Cardiac muscle cell (in vitro differentiated cells and primary cell): ENCODE measurements around the gene GET3. TPM values are rescaled to one million over a fixed set of nuclear protein-coding genes. Genes with fewer than 3 reads are reported as not detected.

Experiments used
- polyA plus RNA-seq: library from polyadenylated mRNA; unstranded; fragments of >200 nt; fragmentation: Nextera tagmentation; extraction: Ambion mirVana; gene quantifications from 2 replicates; pipeline ENCODE4 v1.2.1, GENCODE V29; 2016
- total RNA-seq: library from RNA; depleted of rRNA; stranded (reverse); fragments of >200 nt; gene quantifications from 2 replicates; pipeline ENCODE4 v1.2.3, GENCODE V29; 2016

Gene GET3
- total and polyA plus RNA-seq, 2 experiments from 2014 or later, result 44.8 to 103 TPM

Other genes starting within 250 kb of the GET3 start
- 9.0 and 12.8 TPM in 2 replicates for gene ZNF564, start 186.0 kb upstream of the GET3 start, total RNA-seq
- gene ZNF564, start 186.0 kb upstream of the GET3 start, polyA plus RNA-seq, result 7.3 and 11.2 TPM in 2 replicates
- gene ZNF490, start 126.7 kb upstream of the GET3 start, total RNA-seq, result 5.0 and 5.7 TPM in 2 replicates
- gene ZNF490, start 126.7 kb upstream of the GET3 start, polyA plus RNA-seq, result 2.4 and 4.2 TPM in 2 replicates
- 9.1 and 11.7 TPM in 2 replicates for gene ZNF791, start 126.6 kb upstream of the GET3 start, total RNA-seq
- gene ZNF791, start 126.6 kb upstream of the GET3 start, polyA plus RNA-seq, result 11.5 and 23.5 TPM in 2 replicates
- 45.7 and 47.5 TPM in 2 replicates for gene MAN2B1, start 70.8 kb upstream of the GET3 start, total RNA-seq
- 22.1 and 25.3 TPM in 2 replicates for gene MAN2B1, start 70.8 kb upstream of the GET3 start, polyA plus RNA-seq
- gene WDR83, start 70.7 kb upstream of the GET3 start, total RNA-seq, result 28.4 and 39.0 TPM in 2 replicates
- 29.4 and 40.2 TPM in 2 replicates for gene WDR83, start 70.7 kb upstream of the GET3 start, polyA plus RNA-seq
- 64.8 and 113 TPM in 2 replicates for gene DHPS, start 55.6 kb upstream of the GET3 start, total RNA-seq
- 80.0 and 99.5 TPM in 2 replicates for gene DHPS, start 55.6 kb upstream of the GET3 start, polyA plus RNA-seq
- 1.1 TPM in 1 of 2 replicates, not detected in the other for gene GNG14, start 49.5 kb upstream of the GET3 start, total RNA-seq
- 1.1 TPM in 1 of 2 replicates, not detected in the other for gene GNG14, start 49.5 kb upstream of the GET3 start, polyA plus RNA-seq
- gene FBXW9, start 40.9 kb upstream of the GET3 start, total RNA-seq, result 17.2 and 32.7 TPM in 2 replicates
- gene FBXW9, start 40.9 kb upstream of the GET3 start, polyA plus RNA-seq, result 25.6 and 29.6 TPM in 2 replicates
- gene TNPO2, start 13.6 kb upstream of the GET3 start, total RNA-seq, result 43.4 and 68.6 TPM in 2 replicates
- 20.1 and 20.5 TPM in 2 replicates for gene TNPO2, start 13.6 kb upstream of the GET3 start, polyA plus RNA-seq
- 307 and 371 TPM in 2 replicates for gene TRIR, start 2.8 kb upstream of the GET3 start, total RNA-seq
- gene TRIR, start 2.8 kb upstream of the GET3 start, polyA plus RNA-seq, result 175 and 218 TPM in 2 replicates
- gene BEST2, start 14.3 kb downstream of the GET3 start, total RNA-seq, result not detected in 2 replicates
- gene BEST2, start 14.3 kb downstream of the GET3 start, polyA plus RNA-seq, result not detected in 2 replicates
- gene HOOK2, start 38.1 kb downstream of the GET3 start, total RNA-seq, result 28.5 and 54.4 TPM in 2 replicates
- gene HOOK2, start 38.1 kb downstream of the GET3 start, polyA plus RNA-seq, result 31.1 and 41.6 TPM in 2 replicates
- 57.6 and 103 TPM in 2 replicates for gene JUNB, start 54.0 kb downstream of the GET3 start, total RNA-seq
- 37.2 and 48.3 TPM in 2 replicates for gene JUNB, start 54.0 kb downstream of the GET3 start, polyA plus RNA-seq
- 1,316 and 1,694 TPM in 2 replicates for gene PRDX2, start 64.3 kb downstream of the GET3 start, total RNA-seq
- 1,469 and 1,719 TPM in 2 replicates for gene PRDX2, start 64.3 kb downstream of the GET3 start, polyA plus RNA-seq
- 0.63 TPM in 1 of 2 replicates, not detected in the other for gene THSD8, start 64.6 kb downstream of the GET3 start, total RNA-seq
- 15.0 and 19.0 TPM in 2 replicates for gene THSD8, start 64.6 kb downstream of the GET3 start, polyA plus RNA-seq
- 20.4 and 29.0 TPM in 2 replicates for gene RNASEH2A, start 69.1 kb downstream of the GET3 start, total RNA-seq
- 40.4 and 57.3 TPM in 2 replicates for gene RNASEH2A, start 69.1 kb downstream of the GET3 start, polyA plus RNA-seq
- not detected in 2 replicates for gene RTBDN, start 97.1 kb downstream of the GET3 start, total RNA-seq
- 0.81 TPM in 1 of 2 replicates, not detected in the other for gene RTBDN, start 97.1 kb downstream of the GET3 start, polyA plus RNA-seq
- 3.7 and 7.9 TPM in 2 replicates for gene MAST1, start 101.0 kb downstream of the GET3 start, total RNA-seq
- gene MAST1, start 101.0 kb downstream of the GET3 start, polyA plus RNA-seq, result 3.9 and 10.9 TPM in 2 replicates
- 25.8 and 54.7 TPM in 2 replicates for gene DNASE2, start 144.0 kb downstream of the GET3 start, total RNA-seq
- 26.0 and 49.5 TPM in 2 replicates for gene DNASE2, start 144.0 kb downstream of the GET3 start, polyA plus RNA-seq
- 0.51 and 2.2 TPM in 2 replicates for gene KLF1, start 149.7 kb downstream of the GET3 start, total RNA-seq
- gene KLF1, start 149.7 kb downstream of the GET3 start, polyA plus RNA-seq, result 1.3 and 1.4 TPM in 2 replicates
- 54.9 and 77.9 TPM in 2 replicates for gene GCDH, start 153.7 kb downstream of the GET3 start, total RNA-seq
- 28.5 and 32.6 TPM in 2 replicates for gene GCDH, start 153.7 kb downstream of the GET3 start, polyA plus RNA-seq
- gene SYCE2, start 181.8 kb downstream of the GET3 start, total RNA-seq, result 0.53 and 1.1 TPM in 2 replicates
- 2.8 and 3.8 TPM in 2 replicates for gene SYCE2, start 181.8 kb downstream of the GET3 start, polyA plus RNA-seq
- gene FARSA, start 196.2 kb downstream of the GET3 start, total RNA-seq, result 81.9 and 87.9 TPM in 2 replicates
- gene FARSA, start 196.2 kb downstream of the GET3 start, polyA plus RNA-seq, result 121 and 133 TPM in 2 replicates
- gene CALR, start 201.1 kb downstream of the GET3 start, total RNA-seq, result 615 and 1,390 TPM in 2 replicates
- gene CALR, start 201.1 kb downstream of the GET3 start, polyA plus RNA-seq, result 338 and 856 TPM in 2 replicates
- 157 and 191 TPM in 2 replicates for gene RAD23A, start 208.4 kb downstream of the GET3 start, total RNA-seq
- 182 and 225 TPM in 2 replicates for gene RAD23A, start 208.4 kb downstream of the GET3 start, polyA plus RNA-seq
- gene GADD45GIP1, start 219.7 kb downstream of the GET3 start, total RNA-seq, result 78.2 and 84.5 TPM in 2 replicates
- gene GADD45GIP1, start 219.7 kb downstream of the GET3 start, polyA plus RNA-seq, result 133 and 145 TPM in 2 replicates
- gene DAND5, start 232.1 kb downstream of the GET3 start, total RNA-seq, result 0.67 TPM in 1 of 2 replicates, not detected in the other
- gene DAND5, start 232.1 kb downstream of the GET3 start, polyA plus RNA-seq, result 0.07 and 0.09 TPM in 2 replicates